ENCODE results near the gene MEOX1.

- no peak for TF ChIP-seq CTCF (IDR thresholded peaks at IDR 0.05)
- TF ChIP-seq POLR2A (IDR thresholded peaks at IDR 0.05) = no peak
- TF ChIP-seq EP300 (IDR thresholded peaks at IDR 0.05) = no peak
Measured at GRCh38 chr17:43679401-43679800, 17.7 kb upstream of the MEOX1 start.
